GM21717 (cell line): ENCODE results near the gene SEC23IP.
"Not testable (repeated sequence)": the region's sequence is repeated elsewhere in the genome, so short reads cannot be mapped to it uniquely, and the experiment has no call there.

ENCODE experiments used
- ATAC-seq: cut with Tn5 transposase; IDR thresholded peaks from one replicate; pipeline ENCODE4 v1.9.1; 2021; ENCODE audit warnings: mild to moderate bottlenecking, moderate library complexity; ENCODE audit not compliant: unreplicated experiment

The SEC23IP gene

DNA sequence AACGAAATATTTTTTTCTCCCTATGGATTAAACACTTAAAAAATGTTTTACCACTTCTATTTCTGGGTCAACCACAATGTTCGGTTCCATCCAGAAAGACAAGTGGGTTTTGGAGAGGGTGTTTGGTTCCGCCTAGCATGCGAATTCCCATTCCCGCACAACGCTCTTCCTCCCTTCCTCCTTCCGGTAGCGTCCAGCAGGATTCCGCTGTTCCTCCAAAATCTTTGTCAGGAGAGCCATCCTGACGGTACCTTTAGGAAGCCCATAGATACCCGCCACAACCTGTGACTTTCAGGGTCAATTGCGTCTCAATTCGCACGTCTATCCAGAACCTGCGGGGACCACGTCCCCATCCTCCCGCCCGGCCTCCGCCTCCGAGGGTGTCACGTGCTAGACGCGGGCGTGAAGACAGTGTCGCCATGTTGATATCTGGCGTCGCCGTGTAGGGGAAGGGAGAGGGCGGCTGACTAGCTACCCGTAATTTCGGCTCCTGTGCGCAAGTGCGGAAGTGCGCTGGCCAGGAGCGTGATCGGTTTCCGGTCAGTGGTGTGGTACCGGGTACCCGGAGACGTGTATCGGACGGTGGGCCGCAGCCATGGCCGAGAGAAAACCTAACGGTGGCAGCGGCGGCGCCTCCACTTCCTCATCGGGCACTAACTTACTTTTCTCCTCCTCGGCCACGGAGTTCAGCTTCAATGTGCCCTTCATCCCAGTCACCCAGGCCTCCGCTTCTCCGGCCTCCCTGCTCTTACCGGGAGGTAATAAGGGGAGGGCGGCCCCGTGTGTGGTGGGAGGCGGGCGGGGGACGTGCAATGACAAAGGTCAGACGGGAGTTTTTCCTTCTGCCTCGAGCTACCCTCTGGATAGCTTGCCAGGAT lies at the start of gene SEC23IP:
Gene SEC23IP, plus strand, starts transcription at position 543 of the 878 bp plus-strand sequence. Its CDS starts 53 bp downstream, at position 596.
- peak; percentile 99 for ATAC-seq

DNA sequence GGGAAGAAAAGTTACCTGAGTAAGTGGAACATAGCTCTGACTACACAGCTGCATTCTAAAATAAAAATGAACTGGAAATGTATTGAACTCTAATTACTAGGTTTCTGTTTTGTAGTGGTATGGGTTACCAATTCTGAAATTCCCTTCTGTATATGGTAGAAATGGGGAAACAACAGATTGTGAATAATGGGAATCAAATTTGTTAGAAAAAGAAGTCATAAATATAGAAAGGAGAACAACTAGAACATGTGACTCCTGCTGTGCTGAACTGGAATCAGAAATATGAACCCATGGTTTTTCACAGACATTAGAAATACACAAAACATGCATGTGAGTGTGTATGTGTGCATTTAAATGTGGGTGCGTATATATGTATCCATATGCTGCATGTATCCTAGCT lies 46.9 kb upstream of the SEC23IP start:
- no peak for ATAC-seq

DNA sequence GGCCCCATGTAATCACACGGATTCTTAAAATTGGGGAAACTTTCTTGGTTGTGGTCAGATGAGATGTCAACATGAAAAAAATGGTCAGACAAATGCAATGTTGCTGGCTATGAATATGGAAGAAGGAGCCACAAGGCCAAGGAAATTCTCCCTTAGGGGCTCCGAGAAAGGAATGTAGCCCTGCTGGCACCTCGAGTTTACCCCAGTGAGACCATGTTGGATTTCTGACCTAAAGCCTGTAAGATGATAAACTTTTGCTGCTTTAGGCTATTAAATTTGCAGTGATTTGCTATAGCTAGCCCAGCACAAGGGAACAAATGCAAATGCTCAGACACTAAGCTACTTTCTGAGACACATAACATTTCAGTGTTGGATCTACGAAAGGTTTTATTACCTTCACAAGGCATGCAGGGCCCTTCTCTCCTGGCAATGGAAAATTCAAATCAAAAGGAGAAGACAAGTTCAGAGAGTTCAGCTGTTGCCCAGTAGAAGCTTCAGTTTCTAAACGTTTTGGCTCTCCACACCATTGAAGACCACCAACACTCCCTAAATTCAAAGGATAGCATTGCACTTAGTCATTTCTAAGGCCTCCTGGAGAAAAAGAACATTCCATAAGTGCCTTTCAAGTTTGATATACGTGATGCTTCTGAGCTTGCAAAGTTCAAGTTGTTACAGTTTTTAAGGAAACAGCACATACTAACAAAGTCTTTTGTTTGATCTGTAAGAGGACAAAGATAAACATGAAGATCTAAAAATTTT lies 43.3 kb upstream of the SEC23IP start:
- no peak for ATAC-seq

DNA sequence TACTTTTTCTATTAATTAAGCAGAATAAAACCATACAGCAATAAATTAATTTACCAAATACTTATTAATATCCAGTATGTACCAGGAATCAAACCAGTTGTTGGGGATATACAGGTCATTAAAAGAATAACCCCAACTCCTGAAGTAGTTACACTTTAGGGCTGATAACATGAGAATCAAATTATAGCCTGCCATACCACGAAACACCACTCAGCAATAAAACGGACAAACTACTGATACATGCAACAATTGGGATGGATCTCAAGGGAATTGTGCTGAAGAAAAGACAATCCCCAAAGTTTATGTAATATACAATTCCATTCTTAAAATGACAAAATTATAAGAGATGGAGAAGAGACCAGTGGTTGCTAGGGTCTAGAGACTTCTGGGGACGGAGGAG lies 42.6 kb upstream of the SEC23IP start:
- no peak for ATAC-seq

DNA sequence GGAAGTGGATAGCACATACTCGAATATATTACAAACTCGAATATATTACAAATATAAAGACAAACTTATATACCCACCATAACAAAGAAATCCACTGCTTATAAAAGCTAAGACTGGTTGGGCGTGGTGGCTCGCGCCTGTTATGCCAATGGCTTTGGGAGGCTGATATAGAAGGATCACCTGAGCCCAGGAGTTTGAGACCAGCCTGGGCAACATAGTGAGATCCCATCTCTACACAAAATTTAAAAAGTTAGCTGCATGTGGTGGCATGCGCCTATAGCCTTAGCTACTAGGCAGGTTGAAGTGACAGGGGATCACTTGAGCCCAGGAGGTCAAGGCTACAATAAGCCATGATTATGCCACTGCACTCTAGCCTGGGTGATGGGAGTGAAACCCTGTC lies 40.3 kb upstream of the SEC23IP start:
- no peak for ATAC-seq

DNA sequence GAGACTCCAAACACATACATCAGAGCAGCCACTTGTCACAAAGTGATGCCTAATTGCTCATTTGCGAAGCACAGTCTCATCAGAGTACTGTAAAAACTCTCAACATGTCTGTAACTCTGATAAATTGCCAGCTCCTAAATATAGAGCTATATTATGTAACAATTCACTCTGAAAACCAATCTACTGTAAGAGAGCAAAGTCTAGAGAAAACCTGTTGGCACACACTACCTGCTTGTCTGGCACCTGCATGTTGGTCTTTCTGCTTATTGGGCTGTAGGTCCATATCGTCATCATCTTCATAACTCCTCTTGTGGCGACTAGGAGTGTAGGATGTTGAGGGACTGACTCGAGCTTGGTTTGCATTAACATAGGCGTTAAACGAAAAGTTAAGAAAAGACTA lies 39.7 kb upstream of the SEC23IP start:
- ATAC-seq, result no peak

DNA sequence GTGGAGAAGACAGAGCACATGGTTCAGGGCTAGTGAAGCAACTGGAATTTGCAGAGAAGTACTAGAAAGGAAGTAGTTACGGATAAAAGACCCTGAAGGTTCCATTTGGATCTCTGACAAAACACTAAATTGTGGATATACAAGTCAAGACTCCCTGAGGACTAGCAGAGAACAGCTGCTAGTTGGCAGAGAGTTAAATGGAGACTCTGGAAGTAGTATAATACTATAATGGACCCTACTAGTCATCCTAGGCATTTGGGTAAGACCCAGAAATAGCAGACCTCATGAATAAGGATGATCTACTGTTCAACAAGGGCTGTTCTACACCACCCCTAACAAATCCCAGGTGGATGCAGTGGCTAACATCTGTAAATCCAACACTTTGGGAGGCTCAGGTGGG lies 39.0 kb upstream of the SEC23IP start:
- ATAC-seq, result no peak

GRCh38 chr10:119858063-119858462 lies 34.5 kb upstream of the SEC23IP start:
- no peak for ATAC-seq

GRCh38 chr10:119859420-119860258 lies 32.9 kb upstream of the SEC23IP start:
- no peak for ATAC-seq

GRCh38 chr10:119860866-119861607 lies 31.5 kb upstream of the SEC23IP start:
- ATAC-seq, result no peak

- no peak for ATAC-seq
These were observed 30.0 kb upstream of the SEC23IP start for GRCh38 chr10:119862524-119862923.

DNA sequence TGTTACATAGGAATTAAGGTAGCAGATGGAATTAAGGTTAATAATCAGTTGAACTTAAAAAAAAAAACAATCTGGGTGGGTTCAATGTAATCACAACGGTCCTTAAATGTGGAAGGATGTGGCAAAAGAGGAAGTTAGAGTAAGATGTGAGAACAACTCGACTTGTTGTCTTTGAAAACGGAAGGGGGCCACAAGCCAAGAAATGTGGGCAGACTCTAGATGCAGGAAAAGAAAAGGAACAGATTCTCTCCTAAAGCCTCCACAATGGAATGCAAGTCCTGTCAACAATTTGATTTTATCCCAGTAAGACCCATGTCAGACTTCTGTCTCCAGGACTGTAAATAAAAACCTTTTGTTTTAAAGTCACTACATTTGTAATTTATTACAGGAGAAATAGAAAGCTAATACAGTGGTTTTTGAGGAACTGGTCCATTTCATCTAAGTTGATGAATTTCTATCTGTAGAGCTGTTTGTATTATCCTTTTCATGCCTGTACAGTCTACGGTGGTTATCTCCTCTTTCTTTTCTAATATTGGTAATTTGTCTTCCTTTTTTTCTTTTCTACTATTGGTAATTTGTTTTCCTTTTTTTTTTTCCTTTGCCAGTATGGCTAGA lies 28.5 kb upstream of the SEC23IP start:
- ATAC-seq, result no peak

DNA sequence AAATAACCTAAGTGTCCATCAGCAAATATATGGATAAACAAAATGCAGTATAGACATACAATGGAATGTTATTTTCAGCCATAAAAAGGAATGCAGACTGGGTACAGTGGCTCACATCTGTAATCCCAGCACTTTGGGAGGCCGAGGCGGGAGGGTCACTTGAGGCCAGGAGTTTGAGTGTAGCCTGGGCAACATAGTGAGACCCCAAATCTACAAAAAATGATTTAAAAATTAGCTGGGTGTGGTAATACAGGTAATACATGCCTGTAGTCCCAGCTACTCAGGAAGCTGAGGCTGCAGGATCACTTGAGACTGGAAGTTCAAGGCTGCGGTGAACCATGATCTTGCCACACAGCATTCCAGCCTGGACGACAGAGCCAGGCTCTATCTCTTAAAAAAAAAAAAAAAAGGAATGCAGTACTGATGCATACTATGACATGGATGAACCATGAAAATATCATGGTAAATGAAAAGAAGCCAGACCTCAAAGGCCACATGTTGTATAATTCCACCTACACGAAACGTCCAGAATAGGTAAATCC lies 26.8 kb upstream of the SEC23IP start:
- no peak for ATAC-seq

GRCh38 chr10:119867317-119867716 lies 25.2 kb upstream of the SEC23IP start:
- ATAC-seq, result no peak

DNA sequence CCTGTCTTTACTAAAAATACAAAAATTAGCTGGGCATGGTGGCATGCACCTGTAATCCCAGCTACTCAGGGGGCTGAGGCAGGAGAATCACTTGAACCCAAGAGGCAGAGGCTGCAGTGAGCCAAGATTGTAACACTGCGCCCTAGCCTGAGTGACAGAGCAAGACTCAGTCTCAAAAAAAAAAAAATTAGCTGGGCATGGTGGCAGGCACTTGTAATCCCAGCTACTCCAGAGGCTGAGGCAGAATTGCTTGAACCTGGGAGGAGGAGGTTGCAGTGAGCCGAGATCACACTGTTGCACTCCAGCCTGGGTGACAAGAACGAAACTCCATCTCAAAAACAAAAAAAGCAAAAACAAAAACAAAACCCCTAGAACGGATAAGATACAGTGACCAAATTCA lies 23.1 kb upstream of the SEC23IP start:
- not testable (repeated sequence) for ATAC-seq

- ATAC-seq, result peak; percentile 43
These were observed 20.5 kb upstream of the SEC23IP start for GRCh38 chr10:119871881-119872609.

DNA sequence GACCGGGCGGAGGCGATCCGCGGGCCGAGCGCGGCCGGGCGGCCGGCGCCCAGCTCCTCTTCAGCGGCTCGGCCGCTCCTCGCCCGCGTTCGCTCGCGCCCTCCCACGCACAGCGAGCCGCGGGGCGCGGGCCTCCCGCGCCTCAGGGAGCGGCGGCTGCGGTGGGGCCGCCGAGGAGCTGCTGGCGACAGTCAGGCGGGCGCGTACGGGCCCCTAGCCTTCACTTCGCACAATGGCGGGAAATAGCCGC lies 20.0 kb upstream of the SEC23IP start, which contains the start of gene MCMBP:
Gene MCMBP, minus strand, starts transcription at position 234 of the 250 bp plus-strand sequence. CDS start 259 bp downstream, outside the sequence.
- ATAC-seq, result peak; percentile 22

GRCh38 chr10:119872860-119873681 lies 19.5 kb upstream of the SEC23IP start:
- peak; percentile 92 for ATAC-seq
